ENCODE data around the gene COL8A1.

GRCh38 chr3:99751649-99752048 lies 113.3 kb downstream of the COL8A1 start:
- TF ChIP-seq POLR2A (IDR thresholded peaks at IDR 0.05; ENCODE audit: low read length) (no peak), GATA1 (IDR thresholded peaks at IDR 0.05; ENCODE audit: low read depth, low read length) (no peak)
